Measurements from ENCODE around the gene MCF2L2. TPM values are rescaled to one million over a fixed set of nuclear protein-coding genes. Genes with fewer than 3 reads are reported as not detected.

Gene MCF2L2
- total and polyA plus RNA-seq, 5 donors from 2014 or later, result 2.1 to 20.7 (median 4.0) TPM

DNA sequence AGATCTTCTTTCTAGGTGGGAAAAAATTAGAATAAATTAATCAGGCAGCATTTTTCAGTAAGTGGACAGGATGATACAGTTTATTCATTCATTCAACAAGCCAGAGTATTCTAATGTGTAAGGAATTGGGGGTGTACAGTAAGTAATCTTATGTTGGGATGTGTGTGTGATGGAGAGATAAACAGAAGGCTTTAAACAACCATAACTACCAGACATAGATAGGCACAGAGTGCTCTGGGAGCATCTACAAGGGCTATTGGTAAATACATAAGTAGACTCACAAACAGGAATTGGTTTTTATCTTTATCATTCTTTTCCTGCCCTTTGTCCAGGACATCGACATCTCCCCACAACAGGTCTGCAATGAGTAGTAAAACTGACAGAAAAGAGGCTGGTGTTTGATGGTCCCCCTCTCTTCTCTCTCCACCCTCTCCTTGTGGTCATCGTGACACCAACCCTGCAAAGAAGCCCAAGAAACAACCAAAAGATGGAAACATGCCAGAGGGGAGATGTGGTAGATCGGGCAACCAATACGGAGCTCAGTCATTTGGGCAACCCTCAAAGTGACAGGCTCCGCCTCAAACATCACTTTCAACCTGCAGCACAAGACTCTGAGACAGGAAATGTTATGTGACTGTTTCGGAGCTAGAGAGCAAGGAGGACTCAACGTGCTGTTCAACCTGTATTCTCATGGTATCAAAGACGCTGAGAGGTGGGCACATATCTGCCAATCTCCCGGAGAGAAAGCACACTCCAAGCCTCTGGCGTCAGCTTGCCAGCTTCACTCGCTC, 204.0 kb downstream of the MCF2L2 start:
- no peaks in the 10 kb centered on the region for H3K27me3 ChIP-seq (ENCODE audit: control insufficient read depth, insufficient read depth, low read length)
- DNase-seq, result peak in 2 of 3 donors; percentile 28 to 80
- H3K36me3 ChIP-seq (ENCODE audit: control insufficient read depth, insufficient read depth, low read length), result no peaks in the 10 kb centered on the region
- peak; percentile 96 for ATAC-seq (ENCODE audit: low read depth in 2 of 2)
- H3K9me3 ChIP-seq (ENCODE audit: control insufficient read depth in 2 of 2, low read length in 2 of 2), result no peaks in the 10 kb centered on the region
- Mint-ChIP-seq H3K36me3 (peaks cover 4% of the 10 kb centered on the region), H3K9me3 (no peaks in the 10 kb centered on the region), H3K27ac (peak overlapping the region; percentile 36 to 72 (median 50)), H3K4me1 (peaks cover 0 to 15% (median 13%) of the 10 kb centered on the region in 4 donors), H3K27me3 (no peaks in the 10 kb centered on the region), H3K4me3 (peak overlapping the region in 3 of 4 donors; percentile 70 to 86 (median 79))
- H3K4me3 ChIP-seq (ENCODE audit: low read depth, low read length), result peak overlapping the region; percentile 64
- peaks cover 10% of the 10 kb centered on the region for H3K4me1 ChIP-seq (ENCODE audit: control insufficient read depth, insufficient read depth, low read length, poor library complexity, severe bottlenecking)
- no peak overlapping the region for H3K27ac ChIP-seq (ENCODE audit: insufficient read depth, low read length, poor library complexity, severe bottlenecking)

DNA sequence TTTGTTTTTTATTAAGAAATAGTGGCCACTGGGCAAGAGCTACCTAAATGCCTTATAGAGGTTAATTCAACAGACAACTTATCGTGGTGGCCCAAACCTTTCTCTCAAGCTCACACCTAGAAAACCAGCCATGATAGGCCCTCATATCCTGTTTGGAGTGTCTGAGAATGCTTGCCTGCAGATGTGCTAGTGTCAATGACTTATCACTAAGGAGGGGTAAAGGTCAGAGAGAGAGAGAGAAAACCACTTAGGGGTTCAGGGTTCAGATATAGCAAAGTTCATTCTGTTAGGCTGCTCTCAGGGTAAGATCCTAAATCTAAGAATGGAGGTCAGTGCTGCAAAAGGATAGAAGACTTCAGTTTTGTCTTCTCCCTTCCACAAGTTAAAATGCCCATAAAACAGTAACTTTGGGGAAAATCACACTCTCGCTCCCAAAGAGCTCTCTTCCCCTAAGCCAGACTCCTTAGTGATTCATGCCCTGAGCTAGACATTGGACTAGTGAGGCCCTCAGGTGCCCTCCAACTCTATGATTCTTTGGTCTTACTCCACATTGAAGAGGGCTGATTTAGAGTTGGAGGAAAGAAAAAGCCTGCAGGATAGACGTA, 205.7 kb downstream of the MCF2L2 start:
- DNase-seq (peak in 1 of 3 donors; percentile 25), ATAC-seq (ENCODE audit: low read depth in 2 of 2) (no peak)
- no peak overlapping the region for H3K4me3 ChIP-seq (ENCODE audit: low read depth, low read length)
- no peaks in the 10 kb centered on the region for H3K27me3 Mint-ChIP-seq
- H3K4me1 ChIP-seq (ENCODE audit: control insufficient read depth, insufficient read depth, low read length, poor library complexity, severe bottlenecking), result peaks cover 10% of the 10 kb centered on the region
- H3K27me3 ChIP-seq (ENCODE audit: control insufficient read depth, insufficient read depth, low read length), result no peaks in the 10 kb centered on the region
- H3K36me3 Mint-ChIP-seq, result peaks cover 4% of the 10 kb centered on the region
- H3K36me3 ChIP-seq (ENCODE audit: control insufficient read depth, insufficient read depth, low read length), result no peaks in the 10 kb centered on the region
- no peaks in the 10 kb centered on the region for H3K9me3 ChIP-seq (ENCODE audit: control insufficient read depth in 2 of 2, low read length in 2 of 2)
- H3K4me1 Mint-ChIP-seq, result peaks cover 0 to 15% (median 13%) of the 10 kb centered on the region in 4 donors
- no peak overlapping the region for H3K27ac ChIP-seq (ENCODE audit: insufficient read depth, low read length, poor library complexity, severe bottlenecking)
- H3K4me3 Mint-ChIP-seq, result no peak overlapping the region
- H3K27ac Mint-ChIP-seq, result peak overlapping the region in 1 of 3 donors; percentile 36
- no peaks in the 10 kb centered on the region for H3K9me3 Mint-ChIP-seq

DNA sequence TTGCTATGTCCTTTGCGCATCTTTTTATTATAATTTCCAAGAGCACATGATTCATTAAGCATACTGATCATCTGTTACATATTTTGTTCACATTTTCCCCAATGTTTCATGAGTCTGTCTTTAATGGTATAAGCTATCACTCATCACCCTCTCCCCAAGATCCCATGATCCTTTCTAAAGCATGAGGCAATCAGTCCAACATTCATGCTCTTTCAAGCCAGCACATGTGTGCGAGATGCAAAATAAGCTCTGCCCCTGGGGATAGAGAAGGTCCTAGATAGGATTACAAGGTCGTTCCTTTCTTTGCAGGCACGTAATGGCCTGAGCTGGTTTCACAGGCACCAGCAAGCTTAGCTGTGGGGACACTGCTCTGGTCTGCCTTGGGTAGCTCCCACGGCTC, 207.6 kb downstream of the MCF2L2 start:
- Mint-ChIP-seq H3K9me3 (no peaks in the 10 kb centered on the region), H3K36me3 (peaks cover under 1% of the 10 kb centered on the region), H3K4me1 (peaks cover 0 to 15% (median 13%) of the 10 kb centered on the region in 4 donors), H3K27me3 (no peaks in the 10 kb centered on the region), H3K27ac (peak overlapping the region in 1 of 3 donors; percentile 17), H3K4me3 (no peak overlapping the region)
- Histone ChIP-seq H3K27me3 (ENCODE audit: control insufficient read depth, insufficient read depth, low read length) (no peaks in the 10 kb centered on the region), H3K27ac (ENCODE audit: insufficient read depth, low read length, poor library complexity, severe bottlenecking) (no peak overlapping the region), H3K36me3 (ENCODE audit: control insufficient read depth, insufficient read depth, low read length) (no peaks in the 10 kb centered on the region), H3K4me3 (ENCODE audit: low read depth, low read length) (no peak overlapping the region), H3K9me3 (ENCODE audit: control insufficient read depth in 2 of 2, low read length in 2 of 2) (no peaks in the 10 kb centered on the region), H3K4me1 (ENCODE audit: control insufficient read depth, insufficient read depth, low read length, poor library complexity, severe bottlenecking) (peaks cover 10% of the 10 kb centered on the region)
- no peak for ATAC-seq (ENCODE audit: low read depth in 2 of 2)
- no peak for DNase-seq

- Mint-ChIP-seq H3K27me3 (no peaks in the 10 kb centered on the region), H3K4me3 (no peak overlapping the region), H3K4me1 (peaks cover 0 to 1% (median under 1%) of the 10 kb centered on the region in 4 donors), H3K9me3 (no peaks in the 10 kb centered on the region), H3K36me3 (peaks cover 4% of the 10 kb centered on the region), H3K27ac (no peak overlapping the region)
- ATAC-seq (ENCODE audit: low read depth in 2 of 2) (no peak), DNase-seq (no peak)
- Histone ChIP-seq H3K27me3 (ENCODE audit: control insufficient read depth, insufficient read depth, low read length) (no peaks in the 10 kb centered on the region), H3K4me3 (ENCODE audit: low read depth, low read length) (no peak overlapping the region), H3K36me3 (ENCODE audit: control insufficient read depth, insufficient read depth, low read length) (no peaks in the 10 kb centered on the region), H3K9me3 (ENCODE audit: control insufficient read depth in 2 of 2, low read length in 2 of 2) (no peaks in the 10 kb centered on the region), H3K4me1 (ENCODE audit: control insufficient read depth, insufficient read depth, low read length, poor library complexity, severe bottlenecking) (no peaks in the 10 kb centered on the region), H3K27ac (ENCODE audit: insufficient read depth, low read length, poor library complexity, severe bottlenecking) (no peak overlapping the region)
Measured at GRCh38 chr3:183218826-183219225, 209.6 kb downstream of the MCF2L2 start.

DNA sequence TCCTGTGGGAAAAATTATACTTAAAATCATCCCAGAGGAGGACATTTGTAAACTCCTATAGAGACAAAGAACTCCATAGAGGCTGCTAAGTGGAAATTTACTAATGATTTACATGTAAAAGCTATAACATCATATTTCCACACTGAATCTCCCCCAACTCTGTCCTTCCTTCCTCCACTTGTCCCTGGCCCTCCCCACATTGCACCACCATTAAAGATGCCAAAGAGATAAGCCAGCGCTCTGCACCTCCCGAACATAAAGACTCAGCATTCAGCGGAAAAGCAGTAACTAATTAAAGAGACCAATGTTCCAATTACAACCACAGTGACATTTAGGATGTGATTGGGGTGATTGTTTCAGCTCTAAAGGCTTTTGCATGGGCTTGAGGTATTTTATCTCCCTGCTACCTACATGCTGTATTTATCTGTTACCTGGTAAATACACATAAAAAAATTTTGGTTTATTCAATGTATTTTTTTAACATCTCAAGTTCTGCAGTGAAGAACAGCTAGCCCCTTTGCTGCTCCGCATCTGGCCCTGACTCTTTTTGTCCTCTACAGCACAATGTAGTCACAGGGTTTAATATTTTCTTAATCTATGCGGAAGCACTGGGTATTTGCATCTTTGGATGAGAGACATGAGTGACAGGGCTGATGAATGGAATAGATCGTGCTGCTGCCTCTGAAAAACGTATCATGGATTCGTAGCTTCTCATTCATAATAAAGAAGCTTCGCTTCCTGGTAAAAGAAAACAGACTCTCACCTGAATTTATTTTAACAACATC, 210.7 kb downstream of the MCF2L2 start:
- Histone ChIP-seq H3K27ac (ENCODE audit: insufficient read depth, low read length, poor library complexity, severe bottlenecking) (no peak overlapping the region), H3K4me3 (ENCODE audit: low read depth, low read length) (no peak overlapping the region), H3K27me3 (ENCODE audit: control insufficient read depth, insufficient read depth, low read length) (no peaks in the 10 kb centered on the region), H3K4me1 (ENCODE audit: control insufficient read depth, insufficient read depth, low read length, poor library complexity, severe bottlenecking) (no peaks in the 10 kb centered on the region), H3K9me3 (ENCODE audit: control insufficient read depth in 2 of 2, low read length in 2 of 2) (no peaks in the 10 kb centered on the region), H3K36me3 (ENCODE audit: control insufficient read depth, insufficient read depth, low read length) (no peaks in the 10 kb centered on the region)
- Mint-ChIP-seq H3K4me3 (no peak overlapping the region), H3K36me3 (peaks cover 4% of the 10 kb centered on the region), H3K27ac (no peak overlapping the region), H3K9me3 (no peaks in the 10 kb centered on the region), H3K4me1 (no peaks in the 10 kb centered on the region), H3K27me3 (no peaks in the 10 kb centered on the region)
- no peak for ATAC-seq (ENCODE audit: low read depth in 2 of 2)
- no peak for DNase-seq

- no peak overlapping the region for H3K27ac ChIP-seq (ENCODE audit: insufficient read depth, low read length, poor library complexity, severe bottlenecking)
- no peaks in the 10 kb centered on the region for H3K27me3 ChIP-seq (ENCODE audit: control insufficient read depth, insufficient read depth, low read length)
Measured at GRCh38 chr3:183215591-183216202, 212.7 kb downstream of the MCF2L2 start.

GRCh38 chr3:183214277-183214612, 214.2 kb downstream of the MCF2L2 start:
- Mint-ChIP-seq H3K9me3 (peaks cover 0 to 3% (median 0%) of the 10 kb centered on the region in 7 donors), H3K4me1 (no peaks in the 10 kb centered on the region), H3K36me3 (peaks cover 15% of the 10 kb centered on the region), H3K4me3 (no peak overlapping the region), H3K27me3 (no peaks in the 10 kb centered on the region), H3K27ac (no peak overlapping the region)
- no peaks in the 10 kb centered on the region for H3K36me3 ChIP-seq (ENCODE audit: control insufficient read depth, insufficient read depth, low read length)
- H3K4me1 ChIP-seq (ENCODE audit: control insufficient read depth, insufficient read depth, low read length, poor library complexity, severe bottlenecking), result no peaks in the 10 kb centered on the region
- H3K4me3 ChIP-seq (ENCODE audit: low read depth, low read length), result no peak overlapping the region
- no peak overlapping the region for H3K27ac ChIP-seq (ENCODE audit: insufficient read depth, low read length, poor library complexity, severe bottlenecking)
- H3K9me3 ChIP-seq (ENCODE audit: control insufficient read depth in 2 of 2, low read length in 2 of 2), result no peaks in the 10 kb centered on the region
- no peaks in the 10 kb centered on the region for H3K27me3 ChIP-seq (ENCODE audit: control insufficient read depth, insufficient read depth, low read length)
- ATAC-seq (ENCODE audit: low read depth in 2 of 2) (no peak), DNase-seq (no peak)

More at GRCh38 chr3:183215591-183216202, 212.7 kb downstream of the MCF2L2 start:
- Mint-ChIP-seq H3K4me1 (no peaks in the 10 kb centered on the region), H3K27me3 (no peaks in the 10 kb centered on the region), H3K36me3 (peaks cover 8% of the 10 kb centered on the region), H3K4me3 (no peak overlapping the region), H3K9me3 (no peaks in the 10 kb centered on the region), H3K27ac (no peak overlapping the region)
- ATAC-seq (ENCODE audit: low read depth in 2 of 2), result no peak
- Histone ChIP-seq H3K36me3 (ENCODE audit: control insufficient read depth, insufficient read depth, low read length) (no peaks in the 10 kb centered on the region), H3K4me3 (ENCODE audit: low read depth, low read length) (no peak overlapping the region), H3K4me1 (ENCODE audit: control insufficient read depth, insufficient read depth, low read length, poor library complexity, severe bottlenecking) (no peaks in the 10 kb centered on the region), H3K9me3 (ENCODE audit: control insufficient read depth in 2 of 2, low read length in 2 of 2) (no peaks in the 10 kb centered on the region)
- DNase-seq, result no peak
